Measurements from ENCODE around the gene FBXO40. TPM values are rescaled to one million over a fixed set of nuclear protein-coding genes. Genes with fewer than 3 reads are reported as not detected.

The FBXO40 gene
- total RNA-seq, 1 donor from 2014 or later, result 0.09 TPM

DNA sequence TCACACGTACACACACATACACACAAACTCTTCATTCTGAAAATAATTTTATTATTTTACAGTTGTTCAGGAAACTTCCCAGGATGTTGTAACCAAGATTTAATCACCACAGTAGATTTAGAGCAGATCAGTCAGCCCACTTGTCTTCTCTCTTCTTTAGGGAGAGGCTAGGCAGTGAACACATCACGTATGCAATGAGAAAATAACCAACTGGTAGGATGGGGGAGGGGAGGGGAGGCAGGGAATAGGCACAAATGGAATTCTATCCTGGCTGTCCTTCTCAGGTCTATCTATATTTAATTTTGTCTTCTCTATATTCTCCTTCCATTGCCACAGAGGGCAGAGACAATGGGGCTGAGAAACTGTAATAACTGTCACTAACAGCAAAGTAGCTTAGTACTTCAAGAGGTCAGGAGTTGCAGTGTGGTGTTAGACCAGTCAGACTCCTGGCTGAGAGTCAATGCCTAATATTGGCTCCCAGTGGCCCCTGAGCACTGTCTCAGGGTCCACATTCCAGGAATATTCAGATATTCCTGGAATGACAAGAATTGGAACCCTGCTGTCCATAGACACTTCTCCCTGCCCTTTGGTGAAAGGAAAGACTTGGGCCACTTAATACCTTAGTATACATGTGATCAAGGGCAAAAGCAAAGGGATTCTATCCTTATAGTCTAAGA lies 70.1 kb downstream of the FBXO40 start:
- DNase-seq (no peak), ATAC-seq (no peak)
- intact Hi-C loops (cut with DNase I), result no loop called here
- no peak overlapping the region for H3K4me3 ChIP-seq
- H3K27ac ChIP-seq, result no peak overlapping the region
- H3K27me3 ChIP-seq (ENCODE audit: low read depth), result no peaks in the 10 kb centered on the region
- H3K9me3 ChIP-seq, result no peaks in the 10 kb centered on the region
- TF ChIP-seq, protein P1, sequence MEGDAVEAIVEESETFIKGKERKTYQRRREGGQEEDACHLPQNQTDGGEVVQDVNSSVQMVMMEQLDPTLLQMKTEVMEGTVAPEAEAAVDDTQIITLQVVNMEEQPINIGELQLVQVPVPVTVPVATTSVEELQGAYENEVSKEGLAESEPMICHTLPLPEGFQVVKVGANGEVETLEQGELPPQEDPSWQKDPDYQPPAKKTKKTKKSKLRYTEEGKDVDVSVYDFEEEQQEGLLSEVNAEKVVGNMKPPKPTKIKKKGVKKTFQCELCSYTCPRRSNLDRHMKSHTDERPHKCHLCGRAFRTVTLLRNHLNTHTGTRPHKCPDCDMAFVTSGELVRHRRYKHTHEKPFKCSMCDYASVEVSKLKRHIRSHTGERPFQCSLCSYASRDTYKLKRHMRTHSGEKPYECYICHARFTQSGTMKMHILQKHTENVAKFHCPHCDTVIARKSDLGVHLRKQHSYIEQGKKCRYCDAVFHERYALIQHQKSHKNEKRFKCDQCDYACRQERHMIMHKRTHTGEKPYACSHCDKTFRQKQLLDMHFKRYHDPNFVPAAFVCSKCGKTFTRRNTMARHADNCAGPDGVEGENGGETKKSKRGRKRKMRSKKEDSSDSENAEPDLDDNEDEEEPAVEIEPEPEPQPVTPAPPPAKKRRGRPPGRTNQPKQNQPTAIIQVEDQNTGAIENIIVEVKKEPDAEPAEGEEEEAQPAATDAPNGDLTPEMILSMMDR (IDR thresholded peaks at IDR 0.05), result no peak
- H3K4me1 ChIP-seq, result peaks cover 26% of the 10 kb centered on the region
- H3K36me3 ChIP-seq, result peaks cover 59% of the 10 kb centered on the region

DNA sequence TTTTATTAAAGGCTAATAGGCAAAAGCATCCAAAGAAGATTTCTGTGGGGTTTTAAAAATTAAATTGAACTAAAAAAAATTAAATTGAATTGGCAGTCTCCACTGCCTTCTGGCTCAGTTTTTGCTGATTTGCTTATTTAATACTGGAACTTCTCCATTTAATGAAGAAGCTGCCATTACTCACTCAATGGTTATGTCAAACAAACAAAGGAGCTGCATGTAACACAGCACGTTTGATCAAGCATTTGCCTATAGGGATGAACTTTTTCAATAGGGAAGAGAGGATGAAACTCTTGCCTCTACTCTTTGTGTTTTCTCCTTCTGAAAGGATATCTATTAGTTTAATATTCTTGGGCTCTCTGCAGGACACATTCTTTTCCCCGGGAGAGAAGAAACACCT lies 72.3 kb downstream of the FBXO40 start:
- TF ChIP-seq, protein P1 (IDR thresholded peaks at IDR 0.05), result no peak
- DNase-seq (no peak), ATAC-seq (no peak)
- H3K4me3 ChIP-seq, result no peak overlapping the region
- H3K36me3 ChIP-seq, result peaks cover 81% of the 10 kb centered on the region
- peaks cover 13% of the 10 kb centered on the region for H3K4me1 ChIP-seq
- H3K27ac ChIP-seq, result no peak overlapping the region
- intact Hi-C loops (cut with DNase I), result no loop called here
- H3K27me3 ChIP-seq (ENCODE audit: low read depth), result no peaks in the 10 kb centered on the region
- H3K9me3 ChIP-seq, result no peaks in the 10 kb centered on the region

DNA sequence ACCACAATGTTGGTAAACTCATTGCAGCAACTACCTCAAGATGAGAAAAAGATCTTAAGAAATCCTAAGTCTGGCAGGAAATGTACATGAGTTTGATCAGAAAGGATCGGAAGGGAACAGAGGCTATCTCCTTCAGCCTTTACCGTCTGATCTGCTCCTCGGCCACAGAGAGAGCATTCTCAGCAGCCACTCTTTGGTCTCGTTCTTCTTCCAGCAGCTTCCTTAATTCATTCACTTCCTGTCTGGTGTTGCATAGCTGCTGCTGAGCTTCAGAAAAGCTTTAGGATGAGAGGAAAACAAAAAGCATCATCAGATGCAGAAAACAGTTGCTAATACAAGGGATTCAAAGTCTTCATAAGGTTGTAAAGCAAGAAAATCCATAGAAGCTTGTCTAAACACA lies 74.2 kb downstream of the FBXO40 start:
- TF ChIP-seq, protein P1 (IDR thresholded peaks at IDR 0.05), result no peak
- no peaks in the 10 kb centered on the region for H3K27me3 ChIP-seq (ENCODE audit: low read depth)
- H3K4me1 ChIP-seq, result peaks cover 6% of the 10 kb centered on the region
- peaks cover 97% of the 10 kb centered on the region for H3K36me3 ChIP-seq
- peak overlapping the region; percentile 8 for H3K27ac ChIP-seq
- intact Hi-C loops (cut with DNase I), result no loop called here
- ATAC-seq, result peak; percentile 26 to 30
- DNase-seq, result no peak
- no peak overlapping the region for H3K4me3 ChIP-seq
- no peaks in the 10 kb centered on the region for H3K9me3 ChIP-seq

DNA sequence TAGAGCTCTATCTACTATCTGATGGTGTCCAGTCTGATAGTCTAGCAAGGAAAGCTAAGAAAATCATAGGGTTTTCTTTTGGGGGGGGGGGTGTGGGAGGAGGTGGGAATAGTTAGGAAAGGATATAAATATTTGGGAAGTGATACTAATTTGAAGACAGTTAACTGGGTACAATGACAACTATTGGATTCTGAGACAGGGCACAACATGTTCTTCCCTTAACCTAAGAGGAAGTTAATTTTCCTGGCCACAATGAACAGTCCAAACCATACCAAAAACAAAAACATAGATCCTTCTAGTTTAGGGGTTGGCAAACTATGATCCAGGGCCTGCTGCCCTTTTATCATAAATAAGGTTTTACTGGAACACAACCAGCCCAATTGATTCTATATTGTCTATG lies 77.5 kb downstream of the FBXO40 start:
- DNase-seq, result no peak
- H3K9me3 ChIP-seq, result no peaks in the 10 kb centered on the region
- peak; percentile 62 to 65 for ATAC-seq
- no peak overlapping the region for H3K4me3 ChIP-seq
- TF ChIP-seq, protein P1 (IDR thresholded peaks at IDR 0.05), result no peak
- H3K4me1 ChIP-seq, result peaks cover 6% of the 10 kb centered on the region
- H3K36me3 ChIP-seq, result peaks cover 96% of the 10 kb centered on the region
- no peak overlapping the region for H3K27ac ChIP-seq
- intact Hi-C loops (cut with DNase I), result no loop called here
- no peaks in the 10 kb centered on the region for H3K27me3 ChIP-seq (ENCODE audit: low read depth)

DNA sequence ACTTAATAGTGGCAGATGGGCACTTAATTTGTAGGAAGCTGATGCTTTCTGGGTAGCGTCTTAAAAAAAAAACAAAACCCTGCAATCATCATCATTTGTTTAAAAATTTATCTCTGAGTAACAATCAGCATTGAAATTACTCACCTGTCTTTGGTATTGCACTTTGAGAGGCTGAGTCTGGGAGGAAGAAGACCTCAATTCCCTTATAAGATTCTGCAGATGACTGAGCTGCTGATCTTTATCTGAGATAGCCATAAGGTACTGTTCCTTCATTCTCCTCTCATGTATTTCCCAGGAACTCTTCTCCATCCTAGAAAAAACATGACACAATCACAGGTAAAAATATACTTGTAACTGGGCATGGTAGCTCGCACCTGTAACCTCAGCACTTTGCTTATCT lies 84.0 kb downstream of the FBXO40 start:
- DNase-seq, result no peak
- peaks cover 95% of the 10 kb centered on the region for H3K36me3 ChIP-seq
- no peak for ATAC-seq
- H3K27me3 ChIP-seq (ENCODE audit: low read depth), result no peaks in the 10 kb centered on the region
- TF ChIP-seq, protein P1 (IDR thresholded peaks at IDR 0.05), result no peak
- intact Hi-C loops (cut with DNase I), result no loop called here
- no peak overlapping the region for H3K27ac ChIP-seq
- no peak overlapping the region for H3K4me3 ChIP-seq
- H3K9me3 ChIP-seq, result no peaks in the 10 kb centered on the region
- H3K4me1 ChIP-seq, result no peaks in the 10 kb centered on the region

Other genes starting within 250 kb of the FBXO40 start
- gene POLQ, start 47.4 kb upstream of the FBXO40 start, total RNA-seq, result 0.56 TPM
- not detected for gene ARGFX, start 25.4 kb upstream of the FBXO40 start, total RNA-seq
- 93.6 TPM for gene HCLS1, start 67.5 kb downstream of the FBXO40 start, total RNA-seq
- 55.4 TPM for gene GOLGB1, start 156.4 kb downstream of the FBXO40 start, total RNA-seq
- 19.6 TPM for gene IQCB1, start 241.7 kb downstream of the FBXO40 start, total RNA-seq
- 7.3 TPM for gene EAF2, start 241.8 kb downstream of the FBXO40 start, total RNA-seq